Measurements from ENCODE around the gene GDPD2. TPM values are rescaled to one million over a fixed set of nuclear protein-coding genes. Genes with fewer than 3 reads are reported as not detected.

The GDPD2 gene
- total RNA-seq, 3 donors from 2014 or later (not counting 1 experiment from before 2014, with no cell fraction given): not detected

DNA sequence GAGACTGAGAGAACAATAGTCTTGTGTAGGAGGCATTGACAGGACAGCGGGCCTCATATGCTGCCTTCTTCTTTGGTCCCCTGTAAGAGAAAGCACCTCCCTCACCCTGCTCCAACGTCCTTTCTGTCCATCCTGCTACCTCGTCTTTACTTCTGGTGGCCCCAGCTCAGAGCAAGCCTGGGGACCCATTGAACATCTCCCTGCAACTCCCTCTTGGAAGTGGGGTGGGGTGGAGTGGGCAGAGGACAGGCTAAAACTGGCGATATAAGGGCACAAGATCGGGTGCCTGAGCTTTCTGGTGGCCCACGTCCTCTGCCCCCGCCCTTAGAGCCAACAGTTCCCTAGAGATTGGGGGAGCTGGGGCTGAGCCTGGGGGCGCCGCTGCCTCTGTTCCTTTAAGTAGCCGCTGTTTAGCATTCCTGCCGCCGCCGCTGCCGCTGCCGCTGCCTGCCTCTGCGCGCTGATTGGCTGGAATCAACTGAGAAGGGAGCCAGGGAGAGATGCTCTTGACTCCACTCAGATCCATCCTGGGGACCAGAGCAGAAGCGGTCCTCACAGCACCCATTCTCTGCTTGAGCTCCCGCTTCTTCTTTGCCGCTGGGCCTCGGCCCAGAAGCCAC is 21.3 kb downstream of the GDPD2 start, which contains the start of gene DLG3:
DLG3 (plus strand) TSS at position 510 of the 620 bp plus-strand sequence. CDS start 367 bp downstream, outside the sequence.
- Mint-ChIP-seq H3K27me3 (ENCODE audit: low read depth in 2 of 2) (peaks cover 27 to 34% of the 10 kb centered on the region in 2 donors), H3K36me3 (no peaks in the 10 kb centered on the region)

DNA sequence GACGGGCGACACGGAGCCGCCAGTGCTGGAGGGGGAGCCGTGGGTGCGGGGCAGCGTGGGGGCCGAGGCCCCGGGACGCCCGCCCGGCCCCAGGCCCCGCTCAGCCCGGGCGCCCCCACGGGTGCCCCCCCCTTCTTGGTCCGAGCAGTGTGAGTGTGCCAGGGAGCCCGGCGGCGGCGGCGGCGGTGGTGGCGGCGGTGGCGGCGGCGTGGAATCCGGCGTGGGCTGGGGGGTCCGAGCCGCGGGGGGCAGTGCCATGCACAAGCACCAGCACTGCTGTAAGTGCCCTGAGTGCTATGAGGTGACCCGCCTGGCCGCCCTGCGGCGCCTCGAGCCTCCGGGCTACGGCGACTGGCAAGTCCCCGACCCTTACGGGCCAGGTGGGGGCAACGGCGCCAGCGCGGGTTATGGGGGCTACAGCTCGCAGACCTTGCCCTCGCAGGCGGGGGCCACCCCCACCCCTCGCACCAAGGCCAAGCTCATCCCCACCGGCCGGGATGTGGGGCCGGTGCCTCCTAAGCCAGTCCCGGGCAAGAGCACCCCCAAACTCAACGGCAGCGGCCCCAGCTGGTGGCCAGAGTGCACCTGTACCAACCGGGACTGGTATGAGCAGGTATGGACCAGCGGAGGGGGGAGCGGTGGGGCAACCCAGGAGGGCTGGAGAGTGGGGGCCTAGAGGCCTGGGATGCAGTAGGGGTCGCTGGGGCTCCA is 22.0 kb downstream of the GDPD2 start:
- WGBS (ENCODE audit: insufficient coverage): 6% methylated on average over 51 of the region's 61 CpGs
- ATAC-seq (peak; percentile 7 to 59 (median 50)), DNase-seq (peak in 1 of 2 donors; percentile 17)
- Histone ChIP-seq H3K27ac (ENCODE audit: low read length) (no peak overlapping the region), H3K4me1 (ENCODE audit: control insufficient read depth, insufficient read depth, low read length) (peaks cover 11% of the 10 kb centered on the region), H3K27me3 (ENCODE audit: control insufficient read depth, insufficient read depth, low read length) (peaks cover 12% of the 10 kb centered on the region), H3K36me3 (ENCODE audit: control insufficient read depth, insufficient read depth, low read length) (no peaks in the 10 kb centered on the region), H3K4me3 (ENCODE audit: low read length) (no peak overlapping the region), H3K9me3 (ENCODE audit: control insufficient read depth, insufficient read depth, low read length) (no peaks in the 10 kb centered on the region)
- Mint-ChIP-seq H3K4me1 (peaks cover 0 to 4% of the 10 kb centered on the region in 2 donors), H3K27ac (no peak overlapping the region), H3K36me3 (no peaks in the 10 kb centered on the region), H3K9me3 (no peaks in the 10 kb centered on the region), H3K27me3 (ENCODE audit: low read depth in 2 of 2) (peaks cover 23 to 34% of the 10 kb centered on the region in 2 donors), H3K4me3 (no peak overlapping the region)
- TF ChIP-seq, protein P1, sequence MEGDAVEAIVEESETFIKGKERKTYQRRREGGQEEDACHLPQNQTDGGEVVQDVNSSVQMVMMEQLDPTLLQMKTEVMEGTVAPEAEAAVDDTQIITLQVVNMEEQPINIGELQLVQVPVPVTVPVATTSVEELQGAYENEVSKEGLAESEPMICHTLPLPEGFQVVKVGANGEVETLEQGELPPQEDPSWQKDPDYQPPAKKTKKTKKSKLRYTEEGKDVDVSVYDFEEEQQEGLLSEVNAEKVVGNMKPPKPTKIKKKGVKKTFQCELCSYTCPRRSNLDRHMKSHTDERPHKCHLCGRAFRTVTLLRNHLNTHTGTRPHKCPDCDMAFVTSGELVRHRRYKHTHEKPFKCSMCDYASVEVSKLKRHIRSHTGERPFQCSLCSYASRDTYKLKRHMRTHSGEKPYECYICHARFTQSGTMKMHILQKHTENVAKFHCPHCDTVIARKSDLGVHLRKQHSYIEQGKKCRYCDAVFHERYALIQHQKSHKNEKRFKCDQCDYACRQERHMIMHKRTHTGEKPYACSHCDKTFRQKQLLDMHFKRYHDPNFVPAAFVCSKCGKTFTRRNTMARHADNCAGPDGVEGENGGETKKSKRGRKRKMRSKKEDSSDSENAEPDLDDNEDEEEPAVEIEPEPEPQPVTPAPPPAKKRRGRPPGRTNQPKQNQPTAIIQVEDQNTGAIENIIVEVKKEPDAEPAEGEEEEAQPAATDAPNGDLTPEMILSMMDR (IDR thresholded peaks at IDR 0.05): no peak
- intact Hi-C loops (cut with micrococcal nuclease): no loop called here

More for the DNA sequence above, 21.3 kb downstream of the GDPD2 start, which contains the start of gene DLG3:
- peak in 2 of 3 donors; percentile 14 to 50 for ATAC-seq
- 9% methylated on average over 20 of the region's 21 CpGs for WGBS (ENCODE audit: insufficient coverage)
- TF ChIP-seq, protein P1 (IDR thresholded peaks at IDR 0.05): no peak
- Histone ChIP-seq H3K4me3 (ENCODE audit: low read length) (no peak within 1 kb of the TSS), H3K36me3 (ENCODE audit: control insufficient read depth, insufficient read depth, low read length) (no peaks in the 10 kb centered on the region), H3K9me3 (ENCODE audit: control insufficient read depth, insufficient read depth, low read length) (no peaks in the 10 kb centered on the region), H3K4me1 (ENCODE audit: control insufficient read depth, insufficient read depth, low read length) (peaks cover 12% of the 10 kb centered on the region), H3K27me3 (ENCODE audit: control insufficient read depth, insufficient read depth, low read length) (peaks cover 12% of the 10 kb centered on the region), H3K27ac (ENCODE audit: low read length) (no peak within 1 kb of the TSS)
- intact Hi-C loops (cut with micrococcal nuclease): no loop called here
- peak in 1 of 2 donors; percentile 36 for DNase-seq
- no peaks in the 10 kb centered on the region for H3K9me3 Mint-ChIP-seq
- H3K4me3 Mint-ChIP-seq: peak within 1 kb of the TSS; percentile 5
- H3K4me1 Mint-ChIP-seq: peaks cover under 1 to 5% of the 10 kb centered on the region in 2 donors
- H3K27ac Mint-ChIP-seq: no peak within 1 kb of the TSS

- H3K27me3 ChIP-seq (ENCODE audit: control insufficient read depth, insufficient read depth, low read length): peaks cover 12% of the 10 kb centered on the region
- H3K4me1 ChIP-seq (ENCODE audit: control insufficient read depth, insufficient read depth, low read length): peaks cover 11% of the 10 kb centered on the region
- no peaks in the 10 kb centered on the region for H3K9me3 Mint-ChIP-seq
- intact Hi-C loops (cut with micrococcal nuclease): no loop called here
- no peaks in the 10 kb centered on the region for H3K9me3 ChIP-seq (ENCODE audit: control insufficient read depth, insufficient read depth, low read length)
- H3K27ac Mint-ChIP-seq: no peak overlapping the region
- no peak for ATAC-seq
- H3K36me3 Mint-ChIP-seq: no peaks in the 10 kb centered on the region
- peaks cover 0 to 4% of the 10 kb centered on the region in 2 donors for H3K4me1 Mint-ChIP-seq
- no peak overlapping the region for H3K27ac ChIP-seq (ENCODE audit: low read length)
- peaks cover 16 to 31% of the 10 kb centered on the region in 2 donors for H3K27me3 Mint-ChIP-seq (ENCODE audit: low read depth in 2 of 2)
- H3K4me3 ChIP-seq (ENCODE audit: low read length): no peak overlapping the region
- no peak overlapping the region for H3K4me3 Mint-ChIP-seq
- no peak for DNase-seq
- no peaks in the 10 kb centered on the region for H3K36me3 ChIP-seq (ENCODE audit: control insufficient read depth, insufficient read depth, low read length)
- 88% methylated on average over 9 of the region's 9 CpGs for WGBS (ENCODE audit: insufficient coverage)
- TF ChIP-seq, protein P1 (IDR thresholded peaks at IDR 0.05): no peak
These were observed 22.8 kb downstream of the GDPD2 start for GRCh38 chrX:70445951-70446350.
